Colonic mucosa (tissue), 4 donors: ENCODE data around the gene PLEKHG1. TPM values are rescaled to one million over a fixed set of nuclear protein-coding genes. Genes with fewer than 3 reads are reported as not detected.
A peak's percentile ranks its signal among the peaks of the same experiment; 100 is the strongest.

Experiments
- DNase-seq: peaks from one replicate; pipeline ENCODE4 v3.0.0-alpha.2; 2020
- H3K27ac ChIP-seq: fragments of 200-600 bp; one replicate; pipeline ENCODE4 v1.8.0; 2021
- H3K27me3 ChIP-seq: fragments of 200-600 bp; one replicate; pipeline ENCODE4 v1.8.0; 2021
- H3K36me3 ChIP-seq: fragments of 200-600 bp; one replicate; pipeline ENCODE4 v1.8.0; 2021
- H3K4me1 ChIP-seq: fragments of 200-600 bp; one replicate; pipeline ENCODE4 v1.8.0; 2021; ENCODE audit warnings: mild to moderate bottlenecking
- H3K4me3 ChIP-seq: fragments of 200-600 bp; one replicate; pipeline ENCODE4 v1.8.0; 2021
- H3K9ac ChIP-seq, 2 donors: one replicate each; pipeline ENCODE4 v1.7.0; 2013; ENCODE audit warnings: control low read depth in 2 of 2, low read depth in 2 of 2, low read length in 2 of 2
- H3K9me3 ChIP-seq: fragments of 200-600 bp; one replicate; pipeline ENCODE4 v1.8.0; 2021
- CTCF ChIP-seq: fragments of 200-600 bp; IDR thresholded peaks from one replicate; pipeline ENCODE4 v1.8.0; 2022; ENCODE audit warnings: antibody characterized with exemption, mild to moderate bottlenecking
- intact Hi-C: fragments of 100-400 bp; cut with DNase I; formaldehyde crosslinking; loops from one replicate; pipeline ENCODE4 v1.14.1; 2022
- total RNA-seq, 2 donors: library from RNA; stranded (reverse); fragmentation: NEBNext Ultra II Directional in 1 of 2; extraction: Animal tissue kit (Norgen Biotek cat#: 25700) in 1 of 2; gene quantifications; one replicate each; pipeline ENCODE4 v1.2.1, GENCODE V29; 2021
- donor health status: healthy.
- donor health status: DM: no; HTN: no; CAD: no.
- donor health status: DM: no; HTN: no; CAD: no.

Gene PLEKHG1
- total RNA-seq = 10 to 100 TPM; 21.8 to 25.2 TPM

GRCh38 chr6:150599199-150600009 is at the start of gene PLEKHG1:
PLEKHG1 (plus strand) TSS chr6:150599885; CDS start chr6:150733682, 133,797 bp downstream.
- Histone ChIP-seq H3K27me3 (no peaks in the 10 kb centered on the region), H3K9ac (peak within 1 kb of the TSS; percentile 74 to 86), H3K27ac (peak within 1 kb of the TSS; percentile 91), H3K9me3 (no peaks in the 10 kb centered on the region), H3K36me3 (no peaks in the 10 kb centered on the region), H3K4me1 (peaks cover 4% of the 10 kb centered on the region), H3K4me3 (peak within 1 kb of the TSS; percentile 78)
- peak; percentile 82 for DNase-seq
- no peak for TF ChIP-seq CTCF
- intact Hi-C loops = loop anchor here (5.0 kb wide), 2 partner anchors 182 to 213 kb away; no protein-coding TSS in a partner anchor

- H3K9ac ChIP-seq = no peak overlapping the region
- DNase-seq = no peak
- intact Hi-C loops = no loop called here
- H3K27me3 ChIP-seq = no peaks in the 10 kb centered on the region
- no peak overlapping the region for H3K27ac ChIP-seq
- no peak for TF ChIP-seq CTCF
- H3K4me1 ChIP-seq = no peaks in the 10 kb centered on the region
- no peak overlapping the region for H3K4me3 ChIP-seq
- no peaks in the 10 kb centered on the region for H3K9me3 ChIP-seq
- H3K36me3 ChIP-seq = no peaks in the 10 kb centered on the region
Observed at GRCh38 chr6:150550244-150550643, 49.4 kb upstream of the PLEKHG1 start.

- H3K27me3 ChIP-seq = no peaks in the 10 kb centered on the region
- H3K27ac ChIP-seq = no peak overlapping the region
- TF ChIP-seq CTCF = no peak
- no peak for DNase-seq
- H3K9ac ChIP-seq = no peak overlapping the region
- no peaks in the 10 kb centered on the region for H3K9me3 ChIP-seq
- H3K4me1 ChIP-seq = no peaks in the 10 kb centered on the region
- no peaks in the 10 kb centered on the region for H3K36me3 ChIP-seq
- no peak overlapping the region for H3K4me3 ChIP-seq
- intact Hi-C loops = no loop called here
Observed at GRCh38 chr6:150557043-150557599, 42.6 kb upstream of the PLEKHG1 start.

- H3K4me1 ChIP-seq = no peaks in the 10 kb centered on the region
- no peaks in the 10 kb centered on the region for H3K36me3 ChIP-seq
- intact Hi-C loops = no loop called here
- TF ChIP-seq CTCF = no peak
- DNase-seq = no peak
- H3K9ac ChIP-seq = no peak overlapping the region
- H3K4me3 ChIP-seq = no peak overlapping the region
- H3K27me3 ChIP-seq = no peaks in the 10 kb centered on the region
- H3K27ac ChIP-seq = no peak overlapping the region
- H3K9me3 ChIP-seq = no peaks in the 10 kb centered on the region
Observed at GRCh38 chr6:150560004-150560883, 39.4 kb upstream of the PLEKHG1 start.

- Histone ChIP-seq H3K9me3 (no peaks in the 10 kb centered on the region), H3K4me3 (no peak overlapping the region), H3K36me3 (no peaks in the 10 kb centered on the region), H3K4me1 (no peaks in the 10 kb centered on the region), H3K27ac (no peak overlapping the region), H3K27me3 (no peaks in the 10 kb centered on the region), H3K9ac (no peak overlapping the region)
- intact Hi-C loops = no loop called here
- DNase-seq = no peak
- no peak for TF ChIP-seq CTCF
Observed at GRCh38 chr6:150560884-150561219, 38.8 kb upstream of the PLEKHG1 start.
